GM18951 (cell line): ENCODE measurements around the gene USP3.
"Not testable (repeated sequence)": the region's sequence is repeated elsewhere in the genome, so short reads cannot be mapped to it uniquely, and the experiment has no call there.

Source experiments
- POLR2A ChIP-seq: IDR thresholded peaks from 4 replicates; pipeline ENCODE4 v1.6.1; 2011; ENCODE audit warnings: mild to moderate bottlenecking; ENCODE audit not compliant: insufficient read length, insufficient read depth; ENCODE audit errors: extremely low read depth
- in situ Hi-C: fragments of 300-500 bp; cut with MboI; formaldehyde crosslinking; loops from one replicate; pipeline ENCODE4 v1.12.0; 2022; ENCODE audit warnings: low sequenced_read_pairs, mixed read lengths, inconsistent platforms; ENCODE audit not compliant: unreplicated experiment

Gene USP3

DNA sequence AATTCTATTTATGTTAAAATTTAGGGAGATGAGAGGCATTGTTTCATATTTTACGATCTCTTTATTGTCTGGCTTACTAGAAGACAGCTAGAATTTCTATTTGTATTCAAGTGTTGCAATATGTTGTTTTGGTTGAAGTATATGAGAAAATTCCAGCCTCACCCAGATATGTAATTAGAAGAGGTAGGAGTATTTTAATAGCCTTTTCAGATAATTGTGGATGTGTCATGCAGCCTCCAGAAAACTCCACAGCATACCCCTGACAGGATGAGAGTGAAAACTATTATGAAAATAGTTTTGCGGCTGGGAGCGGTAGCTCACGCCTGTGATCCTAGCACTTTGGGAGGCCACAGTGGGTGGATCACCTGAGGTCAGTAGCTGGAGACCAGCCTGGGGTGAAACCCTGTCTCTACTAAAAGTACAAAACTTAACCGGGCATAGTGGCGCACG is 21.5 kb upstream of the USP3 start:
- no peak for TF ChIP-seq POLR2A
- in situ Hi-C loops, result no loop called here

DNA sequence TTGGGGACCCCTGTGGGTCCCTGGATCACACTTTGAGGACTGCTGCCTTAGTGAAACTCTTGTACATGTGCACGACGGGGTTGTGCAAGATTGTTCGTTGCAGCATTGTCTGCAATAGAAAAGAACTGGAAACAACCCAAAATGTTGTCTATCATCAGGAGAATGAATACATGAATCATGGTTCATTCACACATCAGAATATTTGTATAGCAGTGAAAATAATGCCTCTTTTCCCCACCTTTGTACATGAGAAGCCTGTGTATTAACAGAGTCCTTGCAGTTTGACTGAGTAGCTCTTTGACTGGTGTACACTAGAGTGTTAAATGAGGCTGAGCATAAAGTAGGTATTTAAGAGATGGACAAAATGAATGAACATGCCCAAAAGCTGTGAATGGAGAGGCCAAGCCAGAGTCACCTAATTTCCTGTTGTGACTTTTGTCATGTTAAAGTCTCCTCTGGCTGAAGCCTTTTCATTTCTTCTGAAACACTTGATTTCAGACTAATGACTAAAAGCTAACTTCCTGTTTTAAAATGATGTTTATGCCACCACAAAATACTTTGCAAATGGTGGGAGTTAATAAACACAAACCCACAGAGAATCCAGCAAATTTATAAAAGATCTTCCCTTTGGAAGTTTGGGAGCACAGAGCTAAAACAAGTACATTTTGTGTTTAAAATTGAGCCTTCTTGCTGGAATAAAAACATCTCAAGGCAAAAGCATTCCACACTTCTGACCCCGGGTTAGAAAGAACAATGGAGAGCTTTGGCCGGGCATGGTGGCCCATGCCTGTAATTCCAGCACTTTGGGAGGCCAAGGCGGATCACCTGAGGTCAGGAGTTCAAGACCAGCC is 20.6 kb upstream of the USP3 start:
- in situ Hi-C loops, result no loop called here
- TF ChIP-seq POLR2A, result no peak

DNA sequence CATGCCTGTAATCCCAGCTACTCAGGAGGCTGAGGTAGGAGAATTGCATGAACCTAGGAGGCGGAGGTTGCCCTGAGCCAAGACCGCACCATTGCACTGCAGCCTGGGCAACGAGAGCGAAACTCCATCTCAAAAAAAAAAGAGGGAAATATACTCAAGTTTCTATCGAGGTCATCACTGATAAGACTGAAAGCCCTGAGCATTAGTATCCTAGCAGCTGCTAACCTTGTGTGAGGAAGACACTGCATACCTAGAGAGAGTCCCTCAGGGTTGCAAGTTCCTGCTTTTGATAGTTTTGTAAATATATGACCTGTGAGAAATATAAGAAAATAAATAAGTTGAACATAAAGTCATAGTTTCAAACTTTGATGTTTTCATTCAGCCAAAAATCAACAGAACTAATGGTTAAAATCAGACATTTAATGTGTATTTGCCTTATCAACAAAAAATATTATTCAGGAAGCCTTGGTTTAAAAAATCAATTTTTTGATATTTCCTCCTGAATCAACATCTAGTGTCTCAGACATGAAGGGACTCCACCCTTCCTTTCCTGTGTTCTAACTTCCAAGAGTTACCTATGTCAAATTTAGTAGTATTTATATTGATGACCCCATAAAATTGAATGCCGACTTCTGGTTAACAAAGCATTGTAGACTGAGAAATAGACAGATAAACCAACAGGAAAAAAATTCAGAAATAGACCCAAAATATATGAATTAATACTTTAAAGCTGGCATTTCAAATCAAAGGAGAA is 19.8 kb upstream of the USP3 start:
- in situ Hi-C loops, result no loop called here
- no peak for TF ChIP-seq POLR2A

DNA sequence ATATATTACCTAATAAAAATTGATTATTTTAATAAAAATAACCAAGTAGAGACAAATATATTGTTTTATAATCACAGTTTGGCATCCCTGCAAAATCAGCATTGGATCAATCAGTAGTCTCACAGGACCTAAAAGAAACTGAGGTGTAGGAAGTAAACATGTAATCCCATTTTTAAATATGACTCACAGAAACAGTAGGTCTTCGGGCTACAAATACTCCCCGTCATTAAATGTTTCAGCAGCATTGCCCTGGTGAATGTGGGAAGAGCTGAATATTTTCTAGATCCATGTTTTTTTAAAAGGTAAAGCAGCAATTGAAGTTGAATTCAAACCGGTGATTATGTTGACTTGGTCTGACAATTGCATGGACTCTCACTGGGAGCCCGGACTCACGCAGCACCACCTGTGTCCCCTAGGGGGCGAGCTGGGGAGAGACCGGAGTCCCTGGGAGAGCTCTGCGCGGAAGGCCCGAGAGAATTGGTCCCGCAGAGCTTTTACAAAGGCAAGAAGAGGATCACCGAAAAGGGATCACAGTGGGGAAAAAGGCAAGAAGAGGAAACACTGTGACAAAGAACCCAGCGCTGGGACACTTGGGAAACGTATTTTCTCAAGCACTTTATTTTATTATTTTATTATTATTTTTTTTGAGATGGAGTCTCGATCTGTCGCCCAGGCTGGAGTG is 17.2 kb upstream of the USP3 start:
- no peak for TF ChIP-seq POLR2A
- in situ Hi-C loops, result no loop called here

GRCh38 chr15:63487758-63488397 is 16.5 kb upstream of the USP3 start:
- in situ Hi-C loops, result not testable (repeated sequence)

GRCh38 chr15:63488398-63488960 is 15.9 kb upstream of the USP3 start:
- in situ Hi-C loops, result no loop called here
- no peak for TF ChIP-seq POLR2A

DNA sequence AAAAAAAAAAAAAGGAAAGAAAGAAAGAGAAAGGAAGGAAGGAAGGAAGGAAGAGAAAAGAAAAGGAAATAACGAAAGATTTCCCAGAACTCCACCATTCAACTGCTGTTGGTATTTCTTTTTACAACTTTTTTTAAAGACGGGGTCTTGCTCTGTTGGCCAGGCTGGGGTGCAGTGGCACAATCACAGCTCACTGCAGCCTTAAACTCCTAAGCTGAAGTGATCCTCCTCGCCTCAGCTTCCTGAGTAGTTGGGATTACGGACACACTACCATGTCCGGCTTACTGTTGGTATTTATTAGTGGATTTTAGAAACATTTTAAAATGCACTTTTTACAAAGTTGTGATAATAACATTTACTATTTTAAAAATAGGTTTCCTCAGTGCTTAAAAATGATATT is 15.0 kb upstream of the USP3 start:
- TF ChIP-seq POLR2A, result no peak
- in situ Hi-C loops, result no loop called here

DNA sequence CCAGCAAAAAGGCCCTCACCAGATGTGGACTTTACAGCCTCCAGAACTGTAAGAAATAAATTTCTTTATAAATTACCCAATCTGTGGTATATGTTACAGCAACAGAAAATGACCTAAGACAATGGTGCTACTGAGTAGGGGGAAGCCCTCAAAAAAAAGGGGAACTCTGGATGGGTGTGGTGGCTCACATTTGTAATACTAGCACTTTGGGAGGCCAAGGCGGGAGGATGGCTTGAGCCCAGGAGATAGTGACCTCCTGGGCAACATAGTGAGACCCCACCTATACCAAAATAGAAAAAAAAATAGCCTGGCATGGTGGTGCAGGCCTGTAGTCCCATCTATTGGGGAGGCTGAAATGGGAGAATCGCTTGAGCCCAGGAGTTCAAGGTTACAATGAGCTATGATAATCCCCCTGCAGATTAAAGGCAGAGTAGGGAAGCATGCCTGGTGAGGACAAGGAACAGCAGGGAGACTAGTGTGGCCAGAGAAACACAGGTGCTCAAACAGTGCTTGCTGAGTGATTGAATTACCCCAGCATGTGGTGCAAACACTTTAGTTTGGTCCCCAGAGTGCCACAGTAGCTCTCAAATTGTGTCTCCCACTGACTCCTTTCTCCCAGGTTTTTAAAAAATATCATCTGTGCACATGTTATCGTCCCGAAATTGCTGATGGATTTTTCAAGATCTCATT is 13.9 kb upstream of the USP3 start:
- in situ Hi-C loops, result no loop called here
- TF ChIP-seq POLR2A, result no peak

DNA sequence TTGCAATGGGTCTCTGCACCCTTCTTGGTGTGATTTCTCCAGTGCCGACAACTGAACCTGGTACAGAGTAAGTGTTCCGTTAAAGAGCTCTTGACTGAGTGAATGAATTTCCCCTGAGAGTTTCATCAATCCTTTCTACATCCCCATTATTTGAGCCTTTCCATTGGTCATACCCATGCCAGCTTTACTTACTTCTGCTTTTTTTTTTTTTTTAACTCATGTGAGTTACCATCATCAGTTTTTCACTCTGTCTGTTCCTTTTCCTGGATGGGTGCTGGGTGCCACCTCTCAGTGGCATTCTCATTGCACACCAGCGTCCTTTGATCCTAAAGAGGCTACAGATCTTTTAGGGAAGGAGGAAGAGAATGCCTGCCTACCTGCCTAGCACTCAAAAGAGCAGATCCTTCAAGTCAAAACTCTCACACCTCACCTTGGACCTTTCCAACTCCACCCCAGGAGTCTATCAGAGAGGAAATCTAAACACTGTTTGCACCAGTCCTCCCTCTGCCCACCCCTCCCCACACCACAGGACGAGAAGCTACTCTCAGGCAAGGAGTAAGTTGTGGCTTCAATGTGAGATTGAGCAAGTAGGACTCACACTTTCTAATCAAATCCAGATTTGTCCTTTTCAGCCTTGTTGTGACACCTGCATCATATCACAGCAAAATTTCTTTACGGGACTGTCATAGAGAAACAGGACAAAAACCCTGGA is 13.1 kb upstream of the USP3 start:
- no peak for TF ChIP-seq POLR2A
- in situ Hi-C loops, result no loop called here

GRCh38 chr15:63491979-63492378 is 12.4 kb upstream of the USP3 start:
- TF ChIP-seq POLR2A, result no peak
- in situ Hi-C loops, result no loop called here

DNA sequence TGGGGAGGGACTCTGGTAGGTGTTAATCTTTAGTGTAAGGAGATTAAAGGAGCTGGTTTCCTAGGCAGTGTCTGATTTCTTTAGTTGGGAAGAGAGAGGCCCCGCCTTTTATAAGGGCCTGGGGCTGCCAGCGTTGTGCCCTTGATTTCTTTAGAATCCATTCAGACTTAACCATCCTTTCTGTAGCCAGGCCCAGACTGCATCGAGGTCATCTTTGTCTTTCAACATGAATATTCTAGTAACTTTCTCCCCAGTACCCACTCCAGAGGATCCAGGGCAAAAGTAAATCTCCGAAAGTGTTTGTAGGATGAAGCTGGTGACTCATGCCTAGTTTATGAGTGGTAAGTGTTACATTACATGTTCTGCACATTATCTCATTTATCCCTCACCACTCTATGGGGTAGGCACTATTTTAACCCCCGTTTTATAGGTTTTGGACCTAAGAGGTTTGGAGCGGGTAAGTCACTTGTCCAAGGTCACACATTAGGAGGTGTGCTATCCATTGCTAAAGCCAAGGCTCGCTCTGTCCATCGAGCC is 11.8 kb upstream of the USP3 start:
- in situ Hi-C loops, result no loop called here
- TF ChIP-seq POLR2A, result no peak

DNA sequence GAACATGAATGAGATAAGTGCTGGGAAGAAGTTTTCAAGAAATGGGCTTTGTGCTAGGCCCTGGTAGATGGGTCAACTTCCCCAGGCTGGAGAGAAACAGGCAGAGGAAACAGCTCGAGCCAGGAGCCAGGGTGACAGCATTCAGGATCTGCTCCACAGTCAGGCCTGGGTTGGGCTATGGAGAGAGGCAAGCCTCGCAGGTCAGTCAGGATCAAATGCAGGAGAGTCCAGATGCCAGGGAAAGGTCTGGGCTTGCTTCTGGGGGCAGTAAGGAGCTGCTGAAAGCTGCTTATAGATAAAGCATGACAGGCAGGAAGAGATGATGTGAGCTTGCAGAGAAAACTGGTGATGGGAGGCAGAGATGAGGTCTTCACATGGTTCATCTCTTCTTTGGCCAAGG is 11.0 kb upstream of the USP3 start:
- no peak for TF ChIP-seq POLR2A
- in situ Hi-C loops, result no loop called here

DNA sequence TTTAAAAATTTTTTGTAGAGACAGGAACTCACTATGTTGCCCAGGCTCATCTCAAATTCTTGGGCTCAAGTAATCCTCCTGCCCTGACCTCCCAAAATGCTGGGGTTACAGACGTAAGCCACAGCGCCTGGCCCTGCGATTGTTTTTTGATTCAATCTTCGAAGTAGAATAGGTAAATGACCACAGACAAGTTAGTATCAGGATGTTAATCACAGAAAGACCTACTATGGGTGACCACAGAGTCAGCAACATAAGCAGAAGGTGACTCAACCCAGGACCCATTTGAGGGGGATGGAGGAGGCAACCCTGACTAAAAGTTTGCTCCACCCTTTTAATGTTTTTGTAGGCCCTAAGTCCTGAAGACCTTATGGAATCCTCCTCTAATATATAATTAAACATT is 10.0 kb upstream of the USP3 start:
- in situ Hi-C loops, result no loop called here
- TF ChIP-seq POLR2A, result no peak
